ENCODE measurements around the gene RGS6. TPM values are rescaled to one million over a fixed set of nuclear protein-coding genes. Genes with fewer than 3 reads are reported as not detected.

The RGS6 gene
- total RNA-seq, 2 experiments from 2014 or later, result not detected

GRCh38 chr14:72347118-72347517 is 414.9 kb downstream of the RGS6 start:
- POLR2A ChIA-PET, result no interaction called here
- intact Hi-C loops (cut with micrococcal nuclease; ENCODE audit: unreplicated experiment), result no loop called here
- no peaks in the 10 kb centered on the region for H3K4me1 ChIP-seq (ENCODE audit: insufficient read depth, low read length, poor library complexity, severe bottlenecking)
- no peak overlapping the region for H3K27ac ChIP-seq (ENCODE audit: low read depth, low read length, poor library complexity, severe bottlenecking)
- no TSS peak for BruUV-seq (replicated peaks)
- H3K9me2 ChIP-seq (ENCODE audit: insufficient read depth, low read length), result no peaks in the 10 kb centered on the region
- H3K79me2 ChIP-seq (ENCODE audit: insufficient read depth, low read depth, low read length), result no peaks in the 10 kb centered on the region
- H3K4me3 ChIP-seq (ENCODE audit: low read depth, low read length, poor library complexity, severe bottlenecking), result no peak overlapping the region
- DNase-seq (ENCODE audit: low spot score), result no peak
- H3K9me3 ChIP-seq (ENCODE audit: low read length), result no peaks in the 10 kb centered on the region
- H3K4me2 ChIP-seq (ENCODE audit: low read length), result no peak overlapping the region
- TF ChIP-seq EZH2phosphoT487 (IDR thresholded peaks at IDR 0.05; ENCODE audit: borderline replicate concordance, low read depth, low read length) (no peak), CTCF (conservative IDR thresholded peaks at IDR 0.05; ENCODE audit: low read length) (no peak)
- no peaks in the 10 kb centered on the region for H4K20me1 ChIP-seq (ENCODE audit: insufficient read depth, low read length)
- no peaks in the 10 kb centered on the region for H3K36me3 ChIP-seq (ENCODE audit: insufficient read depth, low read length)
- CTCF ChIA-PET (ENCODE audit: unreplicated experiment), result no interaction called here
- H2AFZ ChIP-seq (ENCODE audit: low read length), result no peak overlapping the region

- Histone ChIP-seq H3K9me2 (ENCODE audit: insufficient read depth, low read length) (no peaks in the 10 kb centered on the region), H3K27ac (ENCODE audit: low read depth, low read length, poor library complexity, severe bottlenecking) (no peak overlapping the region), H3K4me3 (ENCODE audit: low read depth, low read length, poor library complexity, severe bottlenecking) (no peak overlapping the region), H3K4me1 (ENCODE audit: insufficient read depth, low read length, poor library complexity, severe bottlenecking) (no peaks in the 10 kb centered on the region), H3K4me2 (ENCODE audit: low read length) (no peak overlapping the region), H3K79me2 (ENCODE audit: insufficient read depth, low read depth, low read length) (no peaks in the 10 kb centered on the region), H4K20me1 (ENCODE audit: insufficient read depth, low read length) (no peaks in the 10 kb centered on the region), H3K9me3 (ENCODE audit: low read length) (no peaks in the 10 kb centered on the region), H3K36me3 (ENCODE audit: insufficient read depth, low read length) (no peaks in the 10 kb centered on the region), H2AFZ (ENCODE audit: low read length) (no peak overlapping the region)
- ChIA-PET POLR2A (no interaction called here), CTCF (ENCODE audit: unreplicated experiment) (no interaction called here)
- no TSS peak for BruUV-seq (replicated peaks)
- TF ChIP-seq CTCF (conservative IDR thresholded peaks at IDR 0.05; ENCODE audit: low read length) (no peak), EZH2phosphoT487 (IDR thresholded peaks at IDR 0.05; ENCODE audit: borderline replicate concordance, low read depth, low read length) (no peak)
- intact Hi-C loops (cut with micrococcal nuclease; ENCODE audit: unreplicated experiment), result no loop called here
- no peak for DNase-seq (ENCODE audit: low spot score)
Measured at GRCh38 chr14:72350215-72350614, 418.0 kb downstream of the RGS6 start.

- no TSS peak for BruUV-seq (replicated peaks)
- Histone ChIP-seq H3K4me1 (ENCODE audit: insufficient read depth, low read length, poor library complexity, severe bottlenecking) (no peaks in the 10 kb centered on the region), H3K9me3 (ENCODE audit: low read length) (no peaks in the 10 kb centered on the region), H3K9me2 (ENCODE audit: insufficient read depth, low read length) (no peaks in the 10 kb centered on the region), H3K4me2 (ENCODE audit: low read length) (no peak overlapping the region), H4K20me1 (ENCODE audit: insufficient read depth, low read length) (no peaks in the 10 kb centered on the region), H3K4me3 (ENCODE audit: low read depth, low read length, poor library complexity, severe bottlenecking) (no peak overlapping the region), H3K27ac (ENCODE audit: low read depth, low read length, poor library complexity, severe bottlenecking) (no peak overlapping the region), H3K79me2 (ENCODE audit: insufficient read depth, low read depth, low read length) (no peaks in the 10 kb centered on the region), H2AFZ (ENCODE audit: low read length) (no peak overlapping the region), H3K36me3 (ENCODE audit: insufficient read depth, low read length) (no peaks in the 10 kb centered on the region)
- TF ChIP-seq EZH2phosphoT487 (IDR thresholded peaks at IDR 0.05; ENCODE audit: borderline replicate concordance, low read depth, low read length) (no peak), CTCF (conservative IDR thresholded peaks at IDR 0.05; ENCODE audit: low read length) (no peak)
- intact Hi-C loops (cut with micrococcal nuclease; ENCODE audit: unreplicated experiment), result no loop called here
- ChIA-PET CTCF (ENCODE audit: unreplicated experiment) (no interaction called here), POLR2A (no interaction called here)
- no peak for DNase-seq (ENCODE audit: low spot score)
Measured at GRCh38 chr14:72352012-72352411, 419.8 kb downstream of the RGS6 start.

Data from OCI-LY7 (cell line).